NCI-H1092 (cell line): ENCODE results near the gene MC1R.
"Not testable (repeated sequence)": the region's sequence is repeated elsewhere in the genome, so short reads cannot be mapped to it uniquely, and the experiment has no call there.

Experiments
- DNase-seq: peaks from one replicate; lab custom pipeline; 2025; lab: John Stamatoyannopoulos, UW

Gene MC1R

GRCh38 chr16:89918453-89919347, at the start of gene MC1R:
Gene MC1R (plus strand): TSS chr16:89918862. CDS start chr16:89919259, 397 bp downstream.
- DNase-seq = peak; percentile 21

DNA sequence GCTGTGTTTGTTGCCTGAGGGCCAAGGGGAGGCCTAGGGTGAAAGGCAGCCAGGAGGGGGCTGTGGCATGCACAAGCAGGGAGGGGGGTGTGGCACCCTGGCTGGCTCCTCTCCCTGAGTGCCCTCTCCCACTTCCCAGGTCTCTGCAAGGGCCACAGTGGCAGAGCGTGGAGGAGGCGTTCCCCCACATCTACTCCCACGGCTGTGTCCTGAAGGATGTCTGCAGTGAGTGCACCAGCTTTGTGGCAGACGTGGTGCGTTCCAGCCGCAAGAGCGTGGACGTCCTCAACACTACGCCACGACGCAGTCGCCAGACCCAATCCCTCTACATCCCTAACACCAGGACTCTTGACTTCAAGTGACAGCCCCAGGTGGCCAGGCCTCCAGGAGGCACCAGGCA, 48.8 kb upstream of the MC1R start:
- no peak for DNase-seq

- DNase-seq = no peak
Observed at GRCh38 chr16:89870440-89870839, 48.2 kb upstream of the MC1R start.

DNA sequence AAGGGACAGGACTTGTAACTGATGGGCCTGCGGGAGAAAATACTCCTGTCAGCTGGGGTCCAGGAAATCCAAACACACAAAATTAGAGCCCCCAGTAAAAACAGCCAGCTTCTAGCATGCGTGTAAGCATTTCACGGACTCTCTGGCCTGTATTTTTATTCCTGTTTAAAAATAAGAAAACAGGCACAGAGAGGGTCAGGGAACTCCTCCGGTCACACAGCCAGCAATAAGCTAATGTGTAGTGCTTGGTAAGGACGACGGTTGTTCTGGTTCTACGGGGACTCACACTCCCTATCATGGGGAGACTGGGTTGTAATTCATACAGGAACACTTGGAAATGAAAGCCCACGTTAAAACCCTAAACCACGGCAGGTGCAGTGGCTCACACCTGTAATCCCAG, 46.8 kb upstream of the MC1R start:
- DNase-seq = no peak

GRCh38 chr16:89873109-89873971, 45.3 kb upstream of the MC1R start, which contains the start of gene TCF25:
Gene TCF25 (plus strand): TSS chr16:89873592. CDS start chr16:89873668, 76 bp downstream.
- DNase-seq = peak; percentile 83

- peak; percentile 88 for DNase-seq
Observed at GRCh38 chr16:89873972-89874689, 44.5 kb upstream of the MC1R start.

- DNase-seq = not testable (repeated sequence)
Observed at GRCh38 chr16:89879123-89879522, 39.5 kb upstream of the MC1R start.

- DNase-seq = no peak
Observed at GRCh38 chr16:89880477-89881367, 37.9 kb upstream of the MC1R start.

DNA sequence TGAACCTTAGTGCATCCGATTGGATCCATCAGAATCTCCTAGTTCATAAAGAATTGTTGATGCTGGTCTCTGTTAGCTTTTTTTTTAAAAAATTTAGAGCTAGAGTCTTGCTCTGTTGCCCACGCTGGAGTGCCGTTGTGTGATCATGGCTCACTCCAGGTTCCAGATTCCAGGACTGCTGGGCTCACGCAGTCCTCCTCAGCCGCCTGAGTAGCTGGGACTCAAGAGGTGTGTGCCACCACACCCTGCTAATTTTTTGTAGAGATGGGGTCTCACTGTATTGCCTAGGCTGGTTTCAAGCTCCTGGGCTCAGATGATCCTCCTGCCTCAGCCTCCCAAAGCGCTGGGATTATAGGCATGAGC, 37.3 kb upstream of the MC1R start:
- DNase-seq = no peak

DNA sequence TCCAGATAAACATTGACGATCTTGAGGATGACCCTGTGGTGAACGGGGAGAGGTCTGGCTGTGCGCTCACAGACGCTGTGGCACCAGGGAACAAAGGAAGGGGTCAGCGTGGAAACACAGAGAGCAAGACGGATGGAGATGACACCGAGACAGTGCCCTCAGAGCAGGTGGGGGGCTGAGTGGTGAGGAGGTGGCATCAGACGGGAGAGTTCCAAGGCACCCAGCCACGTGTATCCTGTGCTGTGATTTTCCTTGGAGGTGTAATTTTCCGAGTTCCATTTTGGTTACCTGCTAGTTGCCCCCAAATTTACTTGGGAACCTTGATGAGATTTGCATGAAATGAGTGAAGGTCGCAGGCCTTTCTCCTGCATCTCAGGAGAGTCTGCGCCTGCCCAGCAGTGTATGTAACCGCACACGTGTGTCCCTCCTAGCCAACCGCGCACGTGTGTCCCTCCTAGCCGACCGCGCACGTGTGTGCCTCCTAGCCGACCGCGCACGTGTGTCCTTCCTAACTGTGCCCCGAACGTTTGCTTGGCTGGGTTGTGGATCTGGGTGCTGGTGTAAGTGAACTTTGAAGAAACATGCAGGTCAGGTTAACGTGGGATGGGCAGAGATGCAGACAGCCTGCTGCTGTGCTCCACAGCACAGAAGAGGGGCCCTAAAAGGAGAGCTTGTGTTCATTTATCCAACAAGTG, 35.2 kb upstream of the MC1R start:
- DNase-seq = no peak

GRCh38 chr16:89884041-89884421, 34.6 kb upstream of the MC1R start:
- DNase-seq = no peak

DNA sequence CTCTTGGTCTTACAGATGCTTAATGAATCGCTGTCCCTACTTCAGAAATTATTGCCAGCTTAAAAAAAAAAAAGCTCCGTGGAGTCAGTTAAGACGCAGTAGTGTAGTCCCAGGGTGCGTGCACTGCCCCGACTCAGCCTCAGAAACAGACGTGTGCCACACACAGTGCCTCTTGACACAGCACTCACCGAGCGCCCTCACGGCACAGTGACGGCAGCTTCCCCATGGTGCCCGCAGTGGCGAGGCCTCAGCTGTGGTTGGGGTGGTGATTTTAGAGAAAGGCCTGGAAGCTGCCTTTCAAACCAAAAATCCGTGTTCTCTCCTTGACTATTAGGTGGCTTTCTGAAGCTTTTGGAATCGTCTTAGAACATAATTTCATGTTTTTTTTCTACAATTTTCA, 31.4 kb upstream of the MC1R start:
- DNase-seq = no peak

DNA sequence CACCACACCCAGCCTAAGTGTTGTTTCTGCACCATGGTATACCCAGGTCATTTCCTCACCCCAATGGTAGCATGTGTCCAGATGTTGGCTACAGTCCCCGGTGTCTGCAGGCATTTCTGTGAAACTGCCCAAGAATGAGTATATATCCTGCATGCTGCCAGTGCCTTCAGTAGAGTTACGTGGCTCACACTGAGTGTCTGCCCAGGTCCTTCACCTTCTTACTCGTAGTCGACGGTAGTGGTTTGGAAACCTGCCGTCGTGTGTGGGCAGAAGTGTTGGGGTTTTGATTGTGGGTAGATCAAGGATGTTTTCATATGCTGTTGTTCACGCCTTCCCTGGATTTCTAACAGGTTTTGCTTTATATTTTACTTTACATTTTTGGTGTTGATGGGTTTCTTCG, 28.5 kb upstream of the MC1R start:
- DNase-seq = no peak

GRCh38 chr16:89890886-89891657, 27.6 kb upstream of the MC1R start:
- no peak for DNase-seq

DNA sequence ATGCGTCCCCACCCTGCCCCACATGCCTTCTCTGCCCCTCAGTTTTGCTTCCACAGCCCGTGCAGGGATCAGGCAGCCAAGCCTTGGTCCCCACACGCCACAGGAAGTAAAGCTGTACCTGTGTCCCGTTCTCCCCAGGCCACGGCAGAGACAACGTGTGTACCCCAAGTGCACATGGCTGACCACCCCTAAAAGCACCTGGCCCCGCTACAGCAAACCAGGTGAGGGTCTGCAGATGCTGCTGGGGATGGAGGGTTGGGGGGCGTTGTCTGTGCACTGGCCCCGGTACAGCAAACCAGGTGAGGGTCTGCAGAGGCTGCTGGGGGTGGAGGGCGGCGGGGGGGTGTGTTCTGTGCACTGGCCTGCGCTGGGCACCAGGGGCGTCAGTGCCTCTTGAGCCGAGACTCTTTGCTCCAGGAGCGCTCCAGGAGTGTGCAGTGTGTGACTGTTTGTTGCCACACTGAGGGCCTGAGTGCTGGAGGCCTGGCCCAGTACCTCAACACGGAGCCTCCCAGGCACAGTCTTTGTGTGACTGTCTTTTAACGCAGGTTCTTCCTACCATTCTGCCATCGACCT, 26.5 kb upstream of the MC1R start:
- DNase-seq = no peak

GRCh38 chr16:89892635-89893034, 26.0 kb upstream of the MC1R start:
- DNase-seq = no peak

DNA sequence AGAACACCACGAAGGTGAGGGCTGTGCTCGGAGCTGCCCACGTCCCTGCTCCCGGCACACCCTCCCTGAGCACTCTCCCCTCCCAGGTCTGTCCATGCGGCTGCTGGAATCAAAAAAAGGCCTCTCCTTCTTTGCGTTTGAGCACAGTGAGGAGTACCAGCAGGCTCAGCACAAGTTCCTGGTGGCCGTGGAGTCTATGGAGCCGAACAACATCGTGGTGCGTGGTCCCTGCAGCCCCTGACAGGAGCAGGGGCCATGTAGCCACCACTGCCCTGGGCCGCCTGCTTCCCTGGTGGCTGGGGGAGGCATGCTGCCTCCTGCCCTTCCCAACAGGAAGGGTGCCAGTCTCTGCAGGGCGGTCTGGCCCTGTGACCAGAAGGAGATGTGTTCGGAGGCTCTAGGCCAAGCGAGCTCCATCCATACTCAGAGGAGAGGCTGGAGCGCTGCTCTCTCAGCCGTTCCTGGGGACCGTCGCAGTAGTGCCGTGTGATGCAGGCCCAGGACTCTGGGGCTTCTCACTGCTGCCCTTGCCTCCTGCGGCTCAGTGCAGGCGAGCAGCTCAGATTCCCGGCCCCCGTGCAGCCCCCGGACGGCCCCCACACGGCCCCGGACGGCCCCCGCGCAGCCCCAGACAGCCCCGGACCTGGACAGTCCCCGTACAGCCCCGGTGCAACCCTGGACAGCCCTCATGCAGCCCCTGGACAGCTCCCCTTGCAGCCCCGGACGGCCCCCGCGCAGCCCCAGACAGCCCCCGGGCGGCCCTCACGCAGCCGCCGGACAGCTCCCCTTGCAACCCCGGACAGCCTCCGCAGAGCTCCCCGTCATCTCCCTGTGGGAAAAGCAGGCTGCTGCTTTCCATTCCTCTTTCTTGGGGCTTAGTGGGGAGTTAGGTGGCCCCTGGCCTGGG, 24.8 kb upstream of the MC1R start:
- no peak for DNase-seq

DNA sequence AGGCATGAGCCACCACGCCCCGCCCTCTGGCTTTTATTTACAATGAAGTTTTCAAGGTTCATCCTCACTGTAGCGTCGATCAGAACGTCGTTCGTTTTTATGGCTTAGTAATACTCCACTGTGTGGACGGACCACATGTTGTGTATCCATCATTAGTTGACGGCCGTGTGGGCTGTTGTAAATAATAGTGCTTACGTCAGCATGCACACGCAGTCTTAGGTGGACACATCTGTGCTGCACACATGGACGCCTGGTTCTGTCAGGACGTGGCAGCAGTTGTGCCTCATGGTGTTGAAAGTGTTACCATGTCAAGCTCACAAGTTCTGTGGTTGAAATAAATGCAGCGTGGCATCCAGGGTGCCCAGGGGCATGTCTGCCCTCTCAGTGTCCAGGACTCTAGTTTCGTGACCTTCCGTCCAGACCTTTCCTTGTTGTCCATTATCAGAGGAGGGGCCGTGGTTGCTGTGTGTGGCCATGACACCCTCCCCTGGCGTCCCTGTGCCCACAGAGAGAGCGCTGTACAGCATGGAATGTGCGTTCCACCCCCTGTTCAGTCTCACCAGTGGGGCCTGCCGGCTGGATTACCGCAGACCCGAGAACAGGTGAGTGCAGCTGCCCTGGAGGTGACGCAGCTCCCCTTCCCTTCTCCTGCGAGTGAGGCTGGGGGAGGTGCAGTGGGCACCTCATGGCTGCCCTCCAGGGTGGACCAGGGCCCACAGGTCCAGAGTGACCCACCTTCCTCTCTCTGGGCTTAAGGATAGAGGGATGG, 23.0 kb upstream of the MC1R start:
- DNase-seq = no peak
